ENCODE measurements around the gene PCBP3.
A peak's percentile ranks its signal among the peaks of the same experiment; 100 is the strongest.

PCBP3 gene

GRCh38 chr21:45803618-45804340, 160.3 kb downstream of the PCBP3 start:
- Histone ChIP-seq H3K79me1 (ENCODE audit: low read length) (no peaks in the 10 kb centered on the region), H2AFZ (ENCODE audit: insufficient read depth, low read length, poor library complexity) (no peak overlapping the region), H2BK120ac (ENCODE audit: insufficient read depth, low read length, poor library complexity) (no peak overlapping the region), H2AK5ac (ENCODE audit: low read length) (no peak overlapping the region), H3K9me3 (ENCODE audit: insufficient read depth, low read depth, low read length) (no peaks in the 10 kb centered on the region), H3K4me2 (ENCODE audit: low read length) (no peak overlapping the region), H4K91ac (ENCODE audit: low read depth, low read length) (no peak overlapping the region), H2BK12ac (ENCODE audit: low read length) (no peak overlapping the region), H4K8ac (ENCODE audit: low read depth, low read length) (no peak overlapping the region), H3K23ac (ENCODE audit: low read length) (no peak overlapping the region), H3K27ac (ENCODE audit: low read depth, low read length) (no peak overlapping the region), H3K4me1 (ENCODE audit: control insufficient read depth in 1 of 2, insufficient read depth in 2 of 2, low read length in 2 of 2) (no peaks in the 10 kb centered on the region), H3K14ac (ENCODE audit: low read length) (no peak overlapping the region), H3K36me3 (ENCODE audit: control insufficient read depth in 1 of 2, insufficient read depth in 2 of 2, low read length in 2 of 2) (no peaks in the 10 kb centered on the region), H3K4me3 (ENCODE audit: low read depth, low read length) (no peak overlapping the region), H3K4ac (ENCODE audit: low read depth, low read length) (no peak overlapping the region), H3K9ac (ENCODE audit: low read length) (no peak overlapping the region), H4K12ac (ENCODE audit: low read depth, low read length) (no peak overlapping the region), H3K18ac (ENCODE audit: low read length) (no peak overlapping the region), H3K27me3 (ENCODE audit: insufficient read depth, low read length) (no peaks in the 10 kb centered on the region), H3K79me2 (ENCODE audit: control insufficient read depth, insufficient read depth, low read length, poor library complexity) (no peaks in the 10 kb centered on the region), H2BK5ac (ENCODE audit: low read depth, low read length, poor library complexity) (no peak overlapping the region)
- WGBS (ENCODE audit: extremely low coverage, insufficient coverage, insufficient read length), result no CpG with 5 or more reads among the region's 15 CpGs
- no peak for DNase-seq

GRCh38 chr21:45804809-45805313, 161.3 kb downstream of the PCBP3 start:
- no peak overlapping the region for H2BK12ac ChIP-seq (ENCODE audit: low read length)
- no peak overlapping the region for H3K4me2 ChIP-seq (ENCODE audit: low read length)
- H2BK120ac ChIP-seq (ENCODE audit: insufficient read depth, low read length, poor library complexity), result no peak overlapping the region
- no peak overlapping the region for H3K27ac ChIP-seq (ENCODE audit: low read depth, low read length)
- no CpG with 5 or more reads among the region's 13 CpGs for WGBS (ENCODE audit: extremely low coverage, insufficient coverage, insufficient read length)
- H3K4me3 ChIP-seq (ENCODE audit: low read depth, low read length), result peak overlapping the region; percentile 28
- no peaks in the 10 kb centered on the region for H3K79me2 ChIP-seq (ENCODE audit: control insufficient read depth, insufficient read depth, low read length, poor library complexity)
- no peaks in the 10 kb centered on the region for H3K79me1 ChIP-seq (ENCODE audit: low read length)
- no peak overlapping the region for H3K23ac ChIP-seq (ENCODE audit: low read length)
- H3K14ac ChIP-seq (ENCODE audit: low read length), result no peak overlapping the region
- H3K4ac ChIP-seq (ENCODE audit: low read depth, low read length), result no peak overlapping the region
- no peak overlapping the region for H3K18ac ChIP-seq (ENCODE audit: low read length)
- H3K27me3 ChIP-seq (ENCODE audit: insufficient read depth, low read length), result no peaks in the 10 kb centered on the region
- H4K91ac ChIP-seq (ENCODE audit: low read depth, low read length), result no peak overlapping the region
- no peaks in the 10 kb centered on the region for H3K36me3 ChIP-seq (ENCODE audit: control insufficient read depth in 1 of 2, insufficient read depth in 2 of 2, low read length in 2 of 2)
- H2AFZ ChIP-seq (ENCODE audit: insufficient read depth, low read length, poor library complexity), result no peak overlapping the region
- H3K9me3 ChIP-seq (ENCODE audit: insufficient read depth, low read depth, low read length), result no peaks in the 10 kb centered on the region
- no peak for DNase-seq
- no peaks in the 10 kb centered on the region for H3K4me1 ChIP-seq (ENCODE audit: control insufficient read depth in 1 of 2, insufficient read depth in 2 of 2, low read length in 2 of 2)
- no peak overlapping the region for H3K9ac ChIP-seq (ENCODE audit: low read length)
- no peak overlapping the region for H2BK5ac ChIP-seq (ENCODE audit: low read depth, low read length, poor library complexity)
- no peak overlapping the region for H4K8ac ChIP-seq (ENCODE audit: low read depth, low read length)
- H2AK5ac ChIP-seq (ENCODE audit: low read length), result no peak overlapping the region
- no peak overlapping the region for H4K12ac ChIP-seq (ENCODE audit: low read depth, low read length)

GRCh38 chr21:45805321-45805720, 161.8 kb downstream of the PCBP3 start:
- Histone ChIP-seq H4K91ac (ENCODE audit: low read depth, low read length) (no peak overlapping the region), H2AFZ (ENCODE audit: insufficient read depth, low read length, poor library complexity) (no peak overlapping the region), H3K27me3 (ENCODE audit: insufficient read depth, low read length) (no peaks in the 10 kb centered on the region), H3K14ac (ENCODE audit: low read length) (no peak overlapping the region), H2BK5ac (ENCODE audit: low read depth, low read length, poor library complexity) (no peak overlapping the region), H3K4ac (ENCODE audit: low read depth, low read length) (no peak overlapping the region), H4K8ac (ENCODE audit: low read depth, low read length) (no peak overlapping the region), H3K79me2 (ENCODE audit: control insufficient read depth, insufficient read depth, low read length, poor library complexity) (no peaks in the 10 kb centered on the region), H3K4me1 (ENCODE audit: control insufficient read depth in 1 of 2, insufficient read depth in 2 of 2, low read length in 2 of 2) (no peaks in the 10 kb centered on the region), H3K18ac (ENCODE audit: low read length) (no peak overlapping the region), H4K12ac (ENCODE audit: low read depth, low read length) (no peak overlapping the region), H3K23ac (ENCODE audit: low read length) (no peak overlapping the region), H3K9me3 (ENCODE audit: insufficient read depth, low read depth, low read length) (no peaks in the 10 kb centered on the region), H3K27ac (ENCODE audit: low read depth, low read length) (no peak overlapping the region), H2AK5ac (ENCODE audit: low read length) (no peak overlapping the region), H3K9ac (ENCODE audit: low read length) (no peak overlapping the region), H2BK120ac (ENCODE audit: insufficient read depth, low read length, poor library complexity) (no peak overlapping the region), H3K36me3 (ENCODE audit: control insufficient read depth in 1 of 2, insufficient read depth in 2 of 2, low read length in 2 of 2) (no peaks in the 10 kb centered on the region), H3K4me3 (ENCODE audit: low read depth, low read length) (no peak overlapping the region), H3K79me1 (ENCODE audit: low read length) (no peaks in the 10 kb centered on the region), H3K4me2 (ENCODE audit: low read length) (no peak overlapping the region), H2BK12ac (ENCODE audit: low read length) (no peak overlapping the region)
- WGBS (ENCODE audit: extremely low coverage, insufficient coverage, insufficient read length), result no CpG with 5 or more reads among the region's 6 CpGs
- no peak for DNase-seq

GRCh38 chr21:45806042-45806441, 162.5 kb downstream of the PCBP3 start:
- no CpG with 5 or more reads among the region's 11 CpGs for whole genome bisulfite sequencing (ENCODE audit: extremely low coverage, insufficient coverage, insufficient read length)

More at GRCh38 chr21:45806042-45806441, 162.5 kb downstream of the PCBP3 start:
- Histone ChIP-seq H2AK5ac (ENCODE audit: low read length) (no peak overlapping the region), H3K18ac (ENCODE audit: low read length) (no peak overlapping the region), H3K4ac (ENCODE audit: low read depth, low read length) (no peak overlapping the region), H4K12ac (ENCODE audit: low read depth, low read length) (no peak overlapping the region), H2BK5ac (ENCODE audit: low read depth, low read length, poor library complexity) (no peak overlapping the region), H3K79me1 (ENCODE audit: low read length) (no peaks in the 10 kb centered on the region), H3K4me2 (ENCODE audit: low read length) (no peak overlapping the region), H3K23ac (ENCODE audit: low read length) (no peak overlapping the region), H3K9ac (ENCODE audit: low read length) (no peak overlapping the region), H3K4me1 (ENCODE audit: control insufficient read depth in 1 of 2, insufficient read depth in 2 of 2, low read length in 2 of 2) (no peaks in the 10 kb centered on the region), H3K27me3 (ENCODE audit: insufficient read depth, low read length) (no peaks in the 10 kb centered on the region), H3K36me3 (ENCODE audit: control insufficient read depth in 1 of 2, insufficient read depth in 2 of 2, low read length in 2 of 2) (no peaks in the 10 kb centered on the region), H4K91ac (ENCODE audit: low read depth, low read length) (no peak overlapping the region), H2AFZ (ENCODE audit: insufficient read depth, low read length, poor library complexity) (no peak overlapping the region), H3K9me3 (ENCODE audit: insufficient read depth, low read depth, low read length) (no peaks in the 10 kb centered on the region), H2BK12ac (ENCODE audit: low read length) (no peak overlapping the region), H3K79me2 (ENCODE audit: control insufficient read depth, insufficient read depth, low read length, poor library complexity) (no peaks in the 10 kb centered on the region), H3K14ac (ENCODE audit: low read length) (no peak overlapping the region), H3K4me3 (ENCODE audit: low read depth, low read length) (no peak overlapping the region), H3K27ac (ENCODE audit: low read depth, low read length) (no peak overlapping the region), H2BK120ac (ENCODE audit: insufficient read depth, low read length, poor library complexity) (no peak overlapping the region), H4K8ac (ENCODE audit: low read depth, low read length) (no peak overlapping the region)
- DNase-seq, result no peak
